ENCODE measurements around the gene TLCD1.

- TF ChIP-seq CTCF (IDR thresholded peaks at IDR 0.05), result no peak
- no peak for TF ChIP-seq EP300 (IDR thresholded peaks at IDR 0.05)
Measured at GRCh38 chr17:28685366-28685765, 40.7 kb downstream of the TLCD1 start.
